ENCODE measurements around the gene HTR7.
"Not testable (repeated sequence)": the region's sequence is repeated elsewhere in the genome, so short reads cannot be mapped to it uniquely, and the experiment has no call there.

The HTR7 gene

GRCh38 chr10:90858461-90858968, 676 bp upstream of the HTR7 start:
- no peak for DNase-seq (ENCODE audit: low spot score)

- no peak for DNase-seq (ENCODE audit: low spot score)
These were observed 740 bp downstream of the HTR7 start for GRCh38 chr10:90856964-90857634.

DNA sequence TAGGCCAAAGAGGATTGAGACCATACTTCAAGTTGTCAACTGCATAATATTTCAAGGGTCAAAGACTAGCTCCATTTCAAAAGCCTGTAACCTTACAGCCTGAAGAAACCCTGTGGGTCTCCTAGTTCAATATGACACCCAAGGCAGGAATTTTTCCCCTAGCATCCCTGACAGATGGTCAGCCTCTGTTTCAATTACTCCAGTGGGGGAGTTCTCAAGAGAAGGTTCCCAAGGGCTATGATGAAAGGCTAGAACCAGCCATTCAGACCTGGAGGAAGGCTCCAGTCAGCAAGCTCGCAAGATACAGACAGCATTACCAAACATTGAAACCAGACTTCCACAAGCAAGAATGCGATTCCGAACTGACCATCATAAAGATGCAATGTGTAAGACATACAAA, 1.6 kb downstream of the HTR7 start:
- no peak for DNase-seq (ENCODE audit: low spot score)

GRCh38 chr10:90855126-90855525, 2.7 kb downstream of the HTR7 start:
- no peak for DNase-seq (ENCODE audit: low spot score)

DNA sequence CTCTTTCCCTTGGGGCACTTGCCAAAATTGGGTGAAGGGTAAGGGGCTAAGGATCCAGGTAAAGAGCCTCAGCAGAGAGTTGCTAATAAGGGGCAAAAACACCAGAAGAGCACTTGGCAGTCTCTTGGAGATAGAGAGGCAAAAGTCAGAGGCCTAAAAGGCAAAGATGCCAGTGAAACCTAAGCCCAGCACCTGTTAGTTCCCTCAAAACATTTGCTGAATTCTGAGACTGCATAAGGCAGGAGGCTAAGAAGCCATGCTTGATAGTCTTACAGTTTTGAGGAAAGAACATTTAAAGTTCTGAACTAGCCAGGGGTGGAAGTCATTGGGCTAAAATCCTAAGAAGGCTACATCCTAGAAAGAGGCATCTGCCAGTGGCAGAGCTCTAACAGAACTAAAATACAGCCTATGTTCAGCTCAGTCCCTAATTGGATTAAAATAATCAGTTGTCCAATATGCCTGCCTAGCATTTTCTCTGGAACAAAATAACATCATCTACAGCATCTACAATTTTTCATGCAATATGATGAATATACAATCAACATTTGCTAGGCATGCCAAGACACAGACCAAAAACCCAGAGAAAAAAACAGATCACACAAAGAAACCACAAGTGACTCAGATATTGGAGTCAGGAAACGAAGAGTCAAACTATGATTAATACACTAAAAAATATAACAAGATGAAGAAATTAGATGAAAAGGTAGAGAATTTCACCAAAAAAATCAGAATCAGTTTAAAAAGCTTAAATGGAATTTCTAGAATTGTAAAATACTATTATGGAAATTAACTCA, 7.7 kb downstream of the HTR7 start:
- no peak for DNase-seq (ENCODE audit: low spot score)

GRCh38 chr10:90847436-90847835, 10.4 kb downstream of the HTR7 start:
- DNase-seq (ENCODE audit: low spot score) = no peak

- DNase-seq (ENCODE audit: low spot score) = no peak
These were observed 11.1 kb downstream of the HTR7 start for GRCh38 chr10:90846746-90847145.

- no peak for DNase-seq (ENCODE audit: low spot score)
These were observed 12.1 kb downstream of the HTR7 start for GRCh38 chr10:90845726-90846125.

GRCh38 chr10:90842725-90843124, 15.1 kb downstream of the HTR7 start:
- DNase-seq (ENCODE audit: low spot score) = no peak

GRCh38 chr10:90837486-90837885, 20.4 kb downstream of the HTR7 start:
- DNase-seq (ENCODE audit: low spot score) = no peak

- DNase-seq (ENCODE audit: low spot score) = no peak
These were observed 23.5 kb downstream of the HTR7 start for GRCh38 chr10:90834326-90834725.

DNA sequence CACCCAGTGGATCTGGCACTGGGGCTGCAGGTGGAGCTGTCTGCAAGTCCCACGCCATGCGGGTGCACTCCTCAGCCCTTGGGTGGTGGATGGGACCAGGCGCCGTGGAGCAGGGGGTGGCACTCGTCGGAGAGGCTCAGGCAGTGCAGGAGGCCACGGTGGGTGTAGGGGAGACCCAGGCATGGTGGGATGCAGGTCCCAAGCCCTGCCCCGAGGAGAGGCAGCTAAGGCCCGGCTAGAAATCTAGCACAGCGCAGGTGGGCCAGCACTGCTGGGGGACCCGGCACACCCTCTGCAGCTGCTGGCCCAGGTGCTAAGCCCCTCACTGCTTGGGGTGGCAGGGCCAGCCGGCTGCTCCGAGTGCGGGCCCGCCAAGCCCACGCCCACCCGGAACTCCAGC, 25.7 kb downstream of the HTR7 start:
- DNase-seq (ENCODE audit: low spot score) = no peak

GRCh38 chr10:90822508-90822907, 35.3 kb downstream of the HTR7 start:
- no peak for DNase-seq (ENCODE audit: low spot score)

GRCh38 chr10:90821864-90822263, 36.0 kb downstream of the HTR7 start:
- DNase-seq (ENCODE audit: low spot score) = not testable (repeated sequence)

- DNase-seq (ENCODE audit: low spot score) = no peak
These were observed 37.9 kb downstream of the HTR7 start for GRCh38 chr10:90819911-90820310.

- no peak for DNase-seq (ENCODE audit: low spot score)
These were observed 39.1 kb downstream of the HTR7 start for GRCh38 chr10:90818736-90819135.

GRCh38 chr10:90817128-90817889, 40.5 kb downstream of the HTR7 start:
- DNase-seq (ENCODE audit: low spot score) = no peak

GRCh38 chr10:90816466-90816865, 41.4 kb downstream of the HTR7 start:
- no peak for DNase-seq (ENCODE audit: low spot score)

DNA sequence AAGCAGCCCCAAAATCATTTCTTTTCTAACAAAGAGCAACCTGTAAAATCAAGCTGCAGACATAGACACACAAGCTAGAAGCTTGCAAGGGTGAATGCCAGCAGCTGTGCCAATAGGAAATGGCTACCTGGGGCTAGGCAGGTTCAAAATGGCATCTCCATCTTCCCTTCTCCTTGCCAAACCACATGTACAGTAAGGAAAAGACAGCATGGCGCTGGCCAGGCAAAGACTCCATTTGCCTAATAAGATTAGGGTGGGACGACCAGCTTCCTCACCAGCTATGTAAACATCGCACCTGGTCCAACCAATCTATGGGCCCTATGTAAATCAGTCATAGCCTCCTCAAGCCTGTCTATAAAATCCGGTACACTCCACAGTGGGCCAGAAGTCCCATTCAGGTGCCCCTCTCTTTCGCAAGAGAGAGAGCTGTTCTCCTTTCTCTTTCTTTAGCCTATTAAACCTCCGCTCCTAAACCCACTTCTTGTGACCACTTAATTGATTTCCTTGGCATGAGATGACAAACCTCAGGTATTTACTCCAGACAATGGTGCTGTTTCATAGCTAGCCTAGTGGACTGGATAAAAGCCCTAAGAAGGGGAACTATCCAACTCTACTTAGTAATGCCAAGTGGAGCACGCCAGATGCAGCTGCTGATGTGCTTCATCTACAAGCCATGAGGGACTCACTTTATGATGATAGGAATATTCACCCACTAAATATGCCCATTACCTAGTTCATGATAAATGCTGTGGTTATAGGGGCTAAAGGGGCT, 44.1 kb downstream of the HTR7 start:
- DNase-seq (ENCODE audit: low spot score) = no peak

- DNase-seq (ENCODE audit: low spot score) = not testable (repeated sequence)
These were observed 50.7 kb downstream of the HTR7 start for GRCh38 chr10:90807106-90807505.

- DNase-seq (ENCODE audit: low spot score) = no peak
These were observed 51.2 kb downstream of the HTR7 start for GRCh38 chr10:90806677-90807076.

- DNase-seq (ENCODE audit: low spot score) = no peak
These were observed 52.6 kb downstream of the HTR7 start for GRCh38 chr10:90805206-90805605.
